KOPT-K1 (cell line): Measurements from ENCODE around the gene NANOS1.

ENCODE experiments used
- H3K27ac ChIP-seq: fragments of 200-600 bp; sonication (generic); 2 replicates; pipeline ENCODE4 v1.5.1; 2016; ENCODE audit warnings: antibody characterized with exemption, mild to moderate bottlenecking, low read depth, low read length; ENCODE audit not compliant: poor library complexity, severe bottlenecking
- H3K36me3 ChIP-seq: fragments of 200-600 bp; sonication (generic); 2 replicates; pipeline ENCODE4 v1.5.1; 2017; ENCODE audit warnings: antibody characterized with exemption, mild to moderate bottlenecking, low read length, moderate library complexity; ENCODE audit not compliant: insufficient read depth
- H3K9me3 ChIP-seq: fragments of 200-600 bp; sonication (generic); 2 replicates; pipeline ENCODE4 v1.5.1; 2017; ENCODE audit warnings: antibody characterized with exemption, low read length, mild to moderate bottlenecking; ENCODE audit not compliant: insufficient read depth, poor library complexity, severe bottlenecking

Gene NANOS1

DNA sequence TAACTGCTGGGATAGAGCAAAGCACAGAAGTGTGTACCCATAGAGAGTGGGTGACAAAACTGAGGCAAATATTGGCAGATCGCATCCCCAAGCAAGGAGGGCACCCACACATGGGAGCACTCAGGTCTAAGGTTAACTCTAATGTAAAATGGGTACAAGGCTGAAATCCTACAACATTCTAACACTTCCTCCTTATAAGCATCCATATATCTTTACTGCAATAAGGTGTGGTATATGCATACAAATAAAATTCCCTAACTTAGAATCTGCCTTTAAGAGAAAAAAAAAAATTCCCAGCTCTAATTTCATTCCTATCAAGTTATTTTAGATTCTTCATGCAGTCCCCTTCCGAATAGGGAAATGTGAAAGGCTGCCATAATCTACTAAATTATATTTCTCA, 32.4 kb downstream of the NANOS1 start:
- peaks cover 100% of the 10 kb centered on the region for H3K36me3 ChIP-seq
- H3K9me3 ChIP-seq: no peaks in the 10 kb centered on the region
- no peak overlapping the region for H3K27ac ChIP-seq

GRCh38 chr10:119070395-119071165, 41.1 kb downstream of the NANOS1 start:
- H3K27ac ChIP-seq: no peak overlapping the region
- H3K9me3 ChIP-seq: no peaks in the 10 kb centered on the region
- H3K36me3 ChIP-seq: peaks cover 87% of the 10 kb centered on the region

DNA sequence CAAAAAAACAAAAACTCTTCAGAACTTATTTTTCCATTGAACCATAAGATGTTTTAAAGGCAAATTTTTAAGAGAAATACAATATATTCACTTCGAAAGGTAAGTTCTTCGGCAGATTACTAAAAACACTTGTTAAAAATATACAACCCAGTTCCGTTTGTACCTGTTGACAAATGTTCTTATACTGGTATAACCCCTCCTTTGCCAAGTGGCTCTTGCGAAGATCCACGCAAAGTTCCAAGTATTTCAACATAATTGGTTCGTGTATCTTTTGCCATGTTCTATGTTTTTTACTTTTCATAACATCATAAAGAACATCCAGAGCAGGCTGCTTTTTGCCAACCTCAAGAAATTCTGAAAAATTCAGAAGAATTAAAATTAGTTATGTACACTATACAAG, 44.1 kb downstream of the NANOS1 start:
- no peaks in the 10 kb centered on the region for H3K9me3 ChIP-seq
- peaks cover 84% of the 10 kb centered on the region for H3K36me3 ChIP-seq
- no peak overlapping the region for H3K27ac ChIP-seq

GRCh38 chr10:119078422-119079179, 49.1 kb downstream of the NANOS1 start:
- peaks cover 47% of the 10 kb centered on the region for H3K36me3 ChIP-seq
- H3K9me3 ChIP-seq: no peaks in the 10 kb centered on the region
- peak overlapping the region; percentile 97 for H3K27ac ChIP-seq

DNA sequence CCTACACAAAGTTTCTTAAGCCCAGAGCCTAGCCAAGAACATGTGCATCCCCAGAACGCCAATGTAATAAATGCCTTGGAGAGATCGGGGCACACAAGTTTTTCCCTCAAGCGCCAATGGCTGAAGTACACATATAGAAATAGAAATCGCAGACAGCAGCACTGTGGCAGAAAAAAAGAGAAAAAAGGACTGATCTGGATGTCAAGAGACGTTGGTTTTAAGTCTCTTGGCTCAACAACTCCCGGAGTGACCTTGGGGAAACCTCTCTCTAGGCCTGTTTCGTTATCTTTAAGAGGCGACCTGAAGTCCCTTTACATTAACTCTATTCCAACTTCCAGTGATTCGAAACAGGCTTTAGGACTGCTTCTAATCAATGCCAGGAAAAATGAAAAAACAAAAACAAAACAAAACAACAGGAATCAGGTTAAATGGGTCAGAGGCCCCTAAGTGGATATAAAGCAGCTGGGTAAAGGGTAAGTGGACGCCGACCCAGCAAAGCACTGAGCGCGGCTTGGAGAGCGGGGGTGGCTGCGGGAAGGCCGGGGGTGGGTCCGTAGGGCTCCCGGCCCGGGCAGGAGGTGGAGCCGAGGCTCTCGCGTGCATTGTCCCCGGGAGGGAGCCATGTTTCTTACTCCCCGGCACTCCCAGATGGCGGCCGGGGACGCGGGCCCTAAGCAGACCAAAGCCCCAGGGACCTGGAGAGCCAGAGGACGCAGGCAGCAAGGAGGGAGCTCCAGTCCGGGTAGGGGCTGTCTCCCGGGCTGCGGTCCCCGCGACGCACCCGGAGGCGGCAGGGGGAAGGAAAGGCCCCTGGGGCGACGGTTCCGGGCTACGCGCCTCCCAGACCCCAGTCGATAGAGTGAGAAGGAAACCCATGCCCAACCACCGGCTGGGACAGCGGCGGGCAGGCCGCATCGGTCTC, 50.3 kb downstream of the NANOS1 start:
- peaks cover 40% of the 10 kb centered on the region for H3K36me3 ChIP-seq

GRCh38 chr10:119080521-119081259, 51.2 kb downstream of the NANOS1 start, which contains the start of gene EIF3A:
Gene EIF3A (minus strand): TSS chr10:119080817. CDS start chr10:119080676, 141 bp downstream.
- Histone ChIP-seq H3K27ac (peak within 1 kb of the TSS; percentile 97), H3K36me3 (peaks cover 40% of the 10 kb centered on the region), H3K9me3 (no peaks in the 10 kb centered on the region)

More for the DNA sequence above, 50.3 kb downstream of the NANOS1 start:
- Histone ChIP-seq H3K9me3 (no peaks in the 10 kb centered on the region), H3K27ac (peak overlapping the region; percentile 97)
